Spinal cord (tissue), 10 donors: ENCODE results near the gene CASP9. TPM values are rescaled to one million over a fixed set of nuclear protein-coding genes. Genes with fewer than 3 reads are reported as not detected.

Experiments used
- DNase-seq, 6 donors: peaks; one replicate each; pipeline versions ENCODE4 v3.0.0 to v3.0.0-alpha.2; 2013 to 2015; ENCODE audit warnings: low spot score in 6 of 6, low read depth in 4 of 6
- H3K27ac ChIP-seq: one replicate; pipeline ENCODE4 v1.5.1; 2013; ENCODE audit warnings: low read depth, low read length, control low read depth
- H3K27me3 ChIP-seq: one replicate; pipeline ENCODE4 v1.6.1; 2013; ENCODE audit warnings: low read length; ENCODE audit not compliant: control insufficient read depth, insufficient read depth
- H3K36me3 ChIP-seq: one replicate; pipeline ENCODE4 v1.6.1; 2013; ENCODE audit warnings: low read length; ENCODE audit not compliant: control insufficient read depth, insufficient read depth
- H3K4me1 ChIP-seq: one replicate; pipeline ENCODE4 v1.6.1; 2013; ENCODE audit warnings: low read length; ENCODE audit not compliant: control insufficient read depth, insufficient read depth
- H3K4me3 ChIP-seq: one replicate; pipeline ENCODE4 v1.5.1; 2013; ENCODE audit warnings: low read depth, low read length, control low read depth
- H3K9me3 ChIP-seq: one replicate; pipeline ENCODE4 v1.6.1; 2013; ENCODE audit warnings: low read length; ENCODE audit not compliant: control insufficient read depth, insufficient read depth
- WGBS: methylation state at CpG from one replicate; pipeline ENCODE4 v1.1.5; 2013; ENCODE audit warnings: missing lambda C conversion rate; ENCODE audit not compliant: insufficient coverage; 5-methylcytosine and 5-hydroxymethylcytosine counted together
- polyA plus RNA-seq, 2 donors: library from polyadenylated mRNA; unstranded; fragments of 120-200 nt; gene quantifications; one replicate each; pipeline ENCODE4 v1.2.1, GENCODE V29; 2013; ENCODE audit not compliant: insufficient read length in 2 of 2
- small RNA-seq: library from RNA; depleted of rRNA; stranded (forward); fragments of <200 nt; gene quantifications from one replicate; pipeline ENCODE3, GENCODE V24; 2014; ENCODE audit warnings: low replicate concordance
- total RNA-seq, 2 donors: library from RNA; depleted of rRNA in 1 of 2; stranded (reverse); fragments of 120-200 nt in 1 of 2; fragments of >200 nt in 1 of 2; gene quantifications; one replicate each; pipeline versions ENCODE4 v1.2.3 to v1.2.4, GENCODE V29; 2013 to 2014
- donor health status: healthy.

CASP9 gene
- total and polyA plus RNA-seq, 4 donors, result 10.3 to 23.7 (median 18.0) TPM

DNA sequence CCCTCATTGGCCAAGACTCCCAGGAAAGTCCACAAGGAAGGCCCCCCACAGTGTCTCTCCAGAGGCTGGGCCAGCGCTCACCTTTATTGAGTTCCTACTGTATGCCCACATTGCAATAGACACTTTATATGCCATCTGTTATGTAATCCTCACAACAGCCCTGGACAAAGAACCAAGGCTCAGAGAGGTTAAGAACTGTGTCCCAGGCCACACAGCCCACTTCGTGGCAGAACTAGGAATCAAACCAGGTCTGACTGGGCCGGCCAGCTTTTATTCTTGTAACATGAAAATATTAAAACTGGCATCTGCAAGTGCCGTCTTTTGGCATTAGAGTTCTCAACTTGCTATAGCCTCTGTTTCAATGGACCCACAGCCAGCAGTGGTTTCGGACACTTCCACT lies 81.3 kb downstream of the CASP9 start:
- no peak overlapping the region for H3K4me3 ChIP-seq
- 89% methylated on average over 4 of the region's 5 CpGs for WGBS

DNA sequence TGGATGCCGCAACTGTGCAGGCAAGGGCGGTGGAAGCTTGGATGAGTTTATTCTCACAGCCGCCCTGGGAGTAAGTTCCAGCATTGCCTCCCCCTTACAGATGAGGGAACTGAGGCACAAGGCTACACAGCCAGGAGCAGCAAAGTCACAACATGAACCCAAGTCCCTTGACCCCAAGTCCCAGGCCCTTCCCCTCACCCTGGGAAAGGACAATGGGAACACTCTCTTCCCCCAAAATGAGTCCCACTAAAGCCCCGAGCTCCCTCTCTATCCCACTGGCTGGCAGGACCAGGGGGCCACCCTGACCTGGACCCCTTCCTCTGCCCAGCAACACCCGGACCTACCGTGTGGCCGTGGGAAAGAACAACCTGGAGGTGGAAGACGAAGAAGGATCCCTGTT lies 81.9 kb downstream of the CASP9 start:
- Histone ChIP-seq H3K36me3 (no peaks in the 10 kb centered on the region), H3K4me1 (no peaks in the 10 kb centered on the region), H3K27me3 (no peaks in the 10 kb centered on the region), H3K4me3 (no peak overlapping the region), H3K9me3 (no peaks in the 10 kb centered on the region), H3K27ac (no peak overlapping the region)
- no peak for DNase-seq
- 100% methylated on average over 3 of the region's 8 CpGs for WGBS

More for the DNA sequence above, 81.3 kb downstream of the CASP9 start:
- Histone ChIP-seq H3K4me1 (no peaks in the 10 kb centered on the region), H3K9me3 (no peaks in the 10 kb centered on the region), H3K27me3 (no peaks in the 10 kb centered on the region), H3K36me3 (no peaks in the 10 kb centered on the region), H3K27ac (no peak overlapping the region)
- DNase-seq, result no peak

Small RNA genes lying within 50 kb of the gene (small RNA-seq; reads per million reads assigned to genes)
- not detected for gene SCARNA21B

Other genes starting within 250 kb of the CASP9 start
- gene EFHD2, start 114.3 kb downstream of the CASP9 start, total RNA-seq, result 10 to 100 TPM; 10.8 to 18.7 TPM
- 10 to 100 TPM; 38.8 to 45.8 TPM for gene EFHD2, start 114.3 kb downstream of the CASP9 start, polyA plus RNA-seq
- gene CTRC, start 85.8 kb downstream of the CASP9 start, total RNA-seq, result under 1 TPM in 1 of 2 donors, not detected in 1; 0.22 TPM
- 1 to 10 TPM in 1 of 2 donors, under 1 TPM in 1; 0.35 to 1.0 TPM for gene CTRC, start 85.8 kb downstream of the CASP9 start, polyA plus RNA-seq
- gene CELA2A, start 67.5 kb downstream of the CASP9 start, total RNA-seq, result not detected
- gene CELA2A, start 67.5 kb downstream of the CASP9 start, polyA plus RNA-seq, result under 1 TPM in 1 of 2 donors, not detected in 1; 0.72 TPM
- not detected for gene CELA2B, start 48.1 kb downstream of the CASP9 start, total RNA-seq
- 1 to 10 TPM in 1 of 2 donors, under 1 TPM in 1; 0.78 to 1.0 TPM for gene CELA2B, start 48.1 kb downstream of the CASP9 start, polyA plus RNA-seq
- gene DNAJC16, start 2.6 kb upstream of the CASP9 start, total RNA-seq, result 10 to 100 TPM; 18.3 to 27.7 TPM
- 10 to 100 TPM; 16.2 to 16.5 TPM for gene DNAJC16, start 2.6 kb upstream of the CASP9 start, polyA plus RNA-seq
- 1 to 10 TPM in 1 of 2 donors, under 1 TPM in 1; 0.83 to 2.6 TPM for gene AGMAT, start 60.8 kb upstream of the CASP9 start, total RNA-seq
- 1 to 10 TPM; 1.5 to 1.9 TPM for gene AGMAT, start 60.8 kb upstream of the CASP9 start, polyA plus RNA-seq
- gene DDI2, start 93.2 kb upstream of the CASP9 start, total RNA-seq, result 10 to 100 TPM; 14.7 to 26.6 TPM
- gene DDI2, start 93.2 kb upstream of the CASP9 start, polyA plus RNA-seq, result 1 to 10 TPM; 9.5 to 9.6 TPM
- 10 to 100 TPM; 27.5 to 35.4 TPM for gene PLEKHM2, start 160.1 kb upstream of the CASP9 start, total RNA-seq
- gene PLEKHM2, start 160.1 kb upstream of the CASP9 start, polyA plus RNA-seq, result 10 to 100 TPM; 66.8 TPM
- gene SLC25A34, start 212.0 kb upstream of the CASP9 start, total RNA-seq, result 1 to 10 TPM in 1 of 2 donors, under 1 TPM in 1; 0.59 to 3.1 TPM
- gene SLC25A34, start 212.0 kb upstream of the CASP9 start, polyA plus RNA-seq, result 1 to 10 TPM; 4.4 to 7.7 TPM
- gene TMEM82, start 218.3 kb upstream of the CASP9 start, total RNA-seq, result not detected
- gene TMEM82, start 218.3 kb upstream of the CASP9 start, polyA plus RNA-seq, result not detected
- 10 to 100 TPM in 1 of 2 donors, 1 to 10 TPM in 1; 9.3 to 18.6 TPM for gene FBLIM1, start 234.6 kb upstream of the CASP9 start, total RNA-seq
- 10 to 100 TPM; 13.6 to 19.4 TPM for gene FBLIM1, start 234.6 kb upstream of the CASP9 start, polyA plus RNA-seq